Keratinocyte (primary cell): Measurements from ENCODE around the gene PCDH20. TPM values are rescaled to one million over a fixed set of nuclear protein-coding genes. Genes with fewer than 3 reads are reported as not detected.

Experiments
- DNase-seq: peaks from one replicate; pipeline ENCODE4 v3.0.0-alpha.2; 2011; ENCODE audit warnings: low read depth, missing footprints, low spot score
- FAIRE-seq: peaks from 2 replicates; lab custom pipeline; 2011; peaks lifted over from hg19 to GRCh38; lab: Jason Lieb, UNC
- H2AFZ ChIP-seq: 2 replicates; pipeline ENCODE4 v1.6.0; 2012; ENCODE audit warnings: low read length, control low read depth, inconsistent platforms; ENCODE audit not compliant: control insufficient read depth
- H3K27ac ChIP-seq: 2 replicates; pipeline ENCODE4 v1.5.1; 2011; ENCODE audit warnings: low read length; ENCODE audit not compliant: control insufficient read depth, insufficient read depth
- H3K27me3 ChIP-seq: 3 replicates; pipeline ENCODE4 v1.6.0; 2011; ENCODE audit warnings: low read length; ENCODE audit not compliant: control insufficient read depth, insufficient read depth; ENCODE audit errors: extremely low read depth
- H3K36me3 ChIP-seq, 2 experiments: 2 replicates in 1 of 2; 3 replicates in 1 of 2; pipeline ENCODE4 v1.5.1; 2011; ENCODE audit warnings: low read length in 2 of 2, mild to moderate bottlenecking in 1 of 2; ENCODE audit not compliant: control insufficient read depth in 2 of 2, insufficient read depth in 2 of 2; ENCODE audit errors: extremely low read depth in 1 of 2
- H3K4me1 ChIP-seq: 3 replicates; pipeline ENCODE4 v1.5.1; 2011; ENCODE audit warnings: low read length; ENCODE audit not compliant: control insufficient read depth, insufficient read depth; ENCODE audit errors: extremely low read depth
- H3K4me2 ChIP-seq: 3 replicates; pipeline ENCODE4 v1.6.0; 2011; ENCODE audit warnings: low read depth, low read length; ENCODE audit not compliant: control insufficient read depth, insufficient read depth; ENCODE audit errors: extremely low read depth
- H3K4me3 ChIP-seq, 3 experiments: fragments of 200-600 bp in 1 of 3; sonication (generic) in 1 of 3; 2 replicates in 2 of 3; 3 replicates in 1 of 3; pipeline ENCODE4 v1.5.1; 2011 to 2016; ENCODE audit warnings: low read length in 3 of 3, mild to moderate bottlenecking in 3 of 3, control low read depth in 2 of 3, inconsistent platforms in 1 of 3, low read depth in 1 of 3, mixed read lengths in 1 of 3, mixed run types in 1 of 3, moderate library complexity in 1 of 3; ENCODE audit not compliant: control insufficient read depth in 2 of 3, insufficient read depth in 2 of 3; ENCODE audit errors: extremely low read depth in 1 of 3
- H3K79me2 ChIP-seq: 2 replicates; pipeline ENCODE4 v1.6.0; 2012; ENCODE audit warnings: low read length; ENCODE audit not compliant: control insufficient read depth, insufficient read depth
- H3K9ac ChIP-seq: 3 replicates; pipeline ENCODE4 v1.6.0; 2011; ENCODE audit warnings: low read length; ENCODE audit not compliant: control insufficient read depth, insufficient read depth; ENCODE audit errors: extremely low read depth
- H3K9me1 ChIP-seq: 3 replicates; pipeline ENCODE4 v1.6.0; 2011; ENCODE audit warnings: low read length; ENCODE audit not compliant: control insufficient read depth, insufficient read depth; ENCODE audit errors: extremely low read depth
- H3K9me3 ChIP-seq: 2 replicates; pipeline ENCODE4 v1.5.1; 2012; ENCODE audit warnings: low read depth, low read length; ENCODE audit not compliant: control insufficient read depth
- H4K20me1 ChIP-seq: 3 replicates; pipeline ENCODE4 v1.6.0; 2011; ENCODE audit warnings: low read length; ENCODE audit not compliant: control insufficient read depth, insufficient read depth; ENCODE audit errors: extremely low read depth
- EZH2 ChIP-seq: IDR thresholded peaks from one replicate; pipeline ENCODE4 v1.6.1; 2012; ENCODE audit warnings: inconsistent platforms, mild to moderate bottlenecking, low read length, moderate library complexity
- dilution Hi-C: fragments of 300-500 bp; cut with MboI; formaldehyde crosslinking; loops from one replicate; pipeline ENCODE4 v1.7.0; 2020; ENCODE audit warnings: low sequenced_read_pairs; ENCODE audit not compliant: extremely low pct_ligation_motif_present
- polyA plus RNA-seq, 5 experiments: library from polyadenylated mRNA; depleted of rRNA in 3 of 5; stranded (reverse) in 3 of 5; stranded (forward) in 1 of 5; unstranded in 1 of 5; fragments of >200 nt; gene quantifications; 1 replicate in 1 of 5; 2 replicates in 3 of 5; 3 replicates in 1 of 5; pipeline versions ENCODE4 v1.2.1 to v1.2.3, GENCODE V29; 2011 to 2012; ENCODE audit warnings: missing spikeins in 2 of 5, low read depth in 1 of 5, low replicate concordance in 1 of 5
- TF ChIP-seq, protein P1 (sequence below), 3 experiments: IDR thresholded peaks in 1 of 3; conservative IDR thresholded peaks in 1 of 3; optimal IDR thresholded peaks in 1 of 3; 2 replicates in 2 of 3; 3 replicates in 1 of 3; pipeline versions ENCODE3 to v1.5.1; 2011; ENCODE audit warnings: low read length in 3 of 3, mild to moderate bottlenecking in 3 of 3, moderate library complexity in 2 of 3, control low read depth in 1 of 3, inconsistent platforms in 1 of 3; ENCODE audit not compliant: insufficient read depth in 2 of 3; ENCODE audit errors: extremely low read depth in 1 of 3

Gene PCDH20
- polyA plus RNA-seq, 1 donor (not counting 4 experiments of a cell fraction or from before 2014, with no cell fraction given): not detected

DNA sequence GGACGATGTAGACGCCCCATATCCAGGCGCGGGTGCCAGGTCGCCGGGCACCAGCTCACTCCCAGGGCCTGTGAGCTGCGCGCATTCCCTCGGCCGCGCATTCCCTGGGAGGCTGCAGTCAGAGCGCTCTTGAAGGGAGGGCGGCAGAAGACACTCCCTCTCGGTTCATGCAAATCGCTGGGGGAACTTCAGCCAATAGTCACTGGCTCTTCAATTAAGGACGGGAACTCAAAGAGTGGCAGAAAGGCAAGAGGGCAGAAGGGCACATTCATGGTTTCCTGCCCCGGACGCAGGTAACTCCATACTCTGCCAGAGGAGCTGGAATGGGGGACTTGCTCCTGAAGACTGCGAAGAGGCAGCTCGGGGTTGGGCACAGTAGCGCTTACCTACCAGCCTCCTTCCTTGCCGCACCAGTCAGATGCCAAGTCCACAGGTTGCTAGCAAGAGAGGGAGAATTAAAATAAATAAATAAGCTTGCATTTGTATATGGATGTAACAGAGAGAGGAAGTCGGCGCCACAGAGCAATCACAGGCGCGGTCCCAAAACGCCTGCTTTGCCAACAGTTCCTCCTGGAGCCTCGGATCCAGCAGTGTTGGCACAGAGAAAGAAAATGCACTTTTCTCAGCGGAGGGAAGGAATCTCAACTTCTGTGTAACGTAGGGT, 459 bp downstream of the PCDH20 start:
- H3K9me1 ChIP-seq: no peaks in the 10 kb centered on the region
- no peaks in the 10 kb centered on the region for H4K20me1 ChIP-seq
- no peaks in the 10 kb centered on the region for H3K79me2 ChIP-seq
- no peak overlapping the region for H3K27ac ChIP-seq
- H3K27me3 ChIP-seq: peaks cover 31% of the 10 kb centered on the region
- H3K4me3 ChIP-seq: no peak overlapping the region
- H3K9ac ChIP-seq: no peak overlapping the region
- H3K9me3 ChIP-seq: no peaks in the 10 kb centered on the region
- H3K4me2 ChIP-seq: peak overlapping the region; percentile 56
- TF ChIP-seq, protein P1, sequence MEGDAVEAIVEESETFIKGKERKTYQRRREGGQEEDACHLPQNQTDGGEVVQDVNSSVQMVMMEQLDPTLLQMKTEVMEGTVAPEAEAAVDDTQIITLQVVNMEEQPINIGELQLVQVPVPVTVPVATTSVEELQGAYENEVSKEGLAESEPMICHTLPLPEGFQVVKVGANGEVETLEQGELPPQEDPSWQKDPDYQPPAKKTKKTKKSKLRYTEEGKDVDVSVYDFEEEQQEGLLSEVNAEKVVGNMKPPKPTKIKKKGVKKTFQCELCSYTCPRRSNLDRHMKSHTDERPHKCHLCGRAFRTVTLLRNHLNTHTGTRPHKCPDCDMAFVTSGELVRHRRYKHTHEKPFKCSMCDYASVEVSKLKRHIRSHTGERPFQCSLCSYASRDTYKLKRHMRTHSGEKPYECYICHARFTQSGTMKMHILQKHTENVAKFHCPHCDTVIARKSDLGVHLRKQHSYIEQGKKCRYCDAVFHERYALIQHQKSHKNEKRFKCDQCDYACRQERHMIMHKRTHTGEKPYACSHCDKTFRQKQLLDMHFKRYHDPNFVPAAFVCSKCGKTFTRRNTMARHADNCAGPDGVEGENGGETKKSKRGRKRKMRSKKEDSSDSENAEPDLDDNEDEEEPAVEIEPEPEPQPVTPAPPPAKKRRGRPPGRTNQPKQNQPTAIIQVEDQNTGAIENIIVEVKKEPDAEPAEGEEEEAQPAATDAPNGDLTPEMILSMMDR (optimal IDR thresholded peaks at IDR 0.05 in 1 of 3, IDR thresholded peaks at IDR 0.05 in 1 of 3, conservative IDR thresholded peaks at IDR 0.05 in 1 of 3; ENCODE audit: extremely low read depth in 1 of 3, insufficient read depth in 2 of 3, low read length in 3 of 3): no peak
- TF ChIP-seq EZH2: no peak
- no peaks in the 10 kb centered on the region for H3K36me3 ChIP-seq
- H2AFZ ChIP-seq: peak overlapping the region; percentile 13
- dilution Hi-C loops: no loop called here
- no peak for DNase-seq
- FAIRE-seq: no peak
- peaks cover 2% of the 10 kb centered on the region for H3K4me1 ChIP-seq

DNA sequence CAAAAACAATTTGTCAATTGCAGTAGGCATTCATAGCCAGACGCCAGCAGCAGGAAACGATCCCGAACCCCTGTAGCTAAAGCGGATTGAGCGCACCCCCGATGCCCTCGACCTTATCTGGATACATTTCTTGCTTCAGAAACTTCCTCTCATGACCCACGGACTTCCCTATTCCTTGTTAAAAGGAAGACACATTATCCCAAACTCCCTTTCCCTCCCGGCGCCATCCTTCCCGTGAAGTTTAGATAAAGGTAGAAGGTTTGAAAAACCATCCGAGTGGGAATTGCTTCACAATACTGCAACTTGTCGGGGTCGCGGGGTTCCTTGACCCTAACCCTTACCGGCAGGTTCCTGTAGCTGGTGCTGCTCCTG, 977 bp downstream of the PCDH20 start:
- FAIRE-seq: no peak
- no peak for DNase-seq
- Histone ChIP-seq H3K79me2 (no peaks in the 10 kb centered on the region), H3K27me3 (peaks cover 31% of the 10 kb centered on the region), H3K4me2 (peak overlapping the region; percentile 56), H3K27ac (no peak overlapping the region), H3K36me3 (no peaks in the 10 kb centered on the region), H3K9me3 (no peaks in the 10 kb centered on the region), H3K4me3 (no peak overlapping the region), H4K20me1 (no peaks in the 10 kb centered on the region), H2AFZ (no peak overlapping the region), H3K9ac (no peak overlapping the region), H3K4me1 (peaks cover 2% of the 10 kb centered on the region), H3K9me1 (no peaks in the 10 kb centered on the region)
- dilution Hi-C loops: no loop called here
- TF ChIP-seq EZH2: no peak
- TF ChIP-seq, protein P1 (optimal IDR thresholded peaks at IDR 0.05 in 1 of 3, IDR thresholded peaks at IDR 0.05 in 1 of 3, conservative IDR thresholded peaks at IDR 0.05 in 1 of 3; ENCODE audit: extremely low read depth in 1 of 3, insufficient read depth in 2 of 3, low read length in 3 of 3): no peak
